GM18873 (cell line): Measurements from ENCODE around the gene YWHAQ.
"Not testable (repeated sequence)": the region's sequence is repeated elsewhere in the genome, so short reads cannot be mapped to it uniquely, and the experiment has no call there.

ENCODE experiments used
- ATAC-seq: cut with Tn5 transposase; IDR thresholded peaks from one replicate; pipeline ENCODE4 v1.9.1; 2021; ENCODE audit warnings: mild to moderate bottlenecking, moderate library complexity, moderate number of reproducible peaks; ENCODE audit not compliant: unreplicated experiment, low FRiP score

The YWHAQ gene

DNA sequence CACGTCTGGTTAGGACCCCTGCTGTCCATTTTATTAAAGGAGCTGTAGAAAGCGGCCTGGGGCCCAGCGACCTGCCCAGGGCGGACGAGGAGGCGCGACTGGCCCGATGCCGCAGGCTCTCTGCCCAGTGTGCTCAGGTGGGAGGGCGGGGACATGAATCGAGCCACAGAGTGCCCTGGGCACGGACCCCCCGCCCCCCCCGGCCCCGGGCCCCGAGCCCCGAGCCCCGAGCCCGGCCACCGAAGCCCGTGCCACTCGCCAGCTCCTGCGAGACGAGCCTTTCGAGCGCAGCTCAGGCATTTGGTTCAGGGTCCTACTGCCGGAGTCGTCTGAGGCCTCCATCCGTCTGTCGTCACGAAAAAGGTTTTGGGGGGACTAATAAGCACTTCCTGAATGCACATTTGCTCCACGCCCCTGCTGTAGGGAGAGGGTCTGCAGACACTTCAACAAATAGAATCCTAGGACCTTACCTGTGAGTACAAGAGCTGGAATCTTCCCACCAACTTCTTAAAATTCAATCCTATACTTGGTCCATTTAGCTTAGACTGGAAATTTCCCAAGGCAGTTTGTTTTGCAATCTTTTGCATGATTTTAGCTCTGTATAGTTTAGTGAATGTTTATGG, 74.6 kb downstream of the YWHAQ start:
- peak; percentile 20 for ATAC-seq

- peak; percentile 83 for ATAC-seq
Measured at GRCh38 chr2:9555297-9556120, 75.3 kb downstream of the YWHAQ start, which contains the start of gene ADAM17. Gene ADAM17, minus strand, starts transcription at chr2:9555830. Its CDS starts 225 bp downstream, at chr2:9555605.

- no peak for ATAC-seq
Measured at GRCh38 chr2:9554921-9555296, 75.9 kb downstream of the YWHAQ start.

- ATAC-seq, result no peak
Measured at GRCh38 chr2:9552219-9553178, 78.3 kb downstream of the YWHAQ start.

DNA sequence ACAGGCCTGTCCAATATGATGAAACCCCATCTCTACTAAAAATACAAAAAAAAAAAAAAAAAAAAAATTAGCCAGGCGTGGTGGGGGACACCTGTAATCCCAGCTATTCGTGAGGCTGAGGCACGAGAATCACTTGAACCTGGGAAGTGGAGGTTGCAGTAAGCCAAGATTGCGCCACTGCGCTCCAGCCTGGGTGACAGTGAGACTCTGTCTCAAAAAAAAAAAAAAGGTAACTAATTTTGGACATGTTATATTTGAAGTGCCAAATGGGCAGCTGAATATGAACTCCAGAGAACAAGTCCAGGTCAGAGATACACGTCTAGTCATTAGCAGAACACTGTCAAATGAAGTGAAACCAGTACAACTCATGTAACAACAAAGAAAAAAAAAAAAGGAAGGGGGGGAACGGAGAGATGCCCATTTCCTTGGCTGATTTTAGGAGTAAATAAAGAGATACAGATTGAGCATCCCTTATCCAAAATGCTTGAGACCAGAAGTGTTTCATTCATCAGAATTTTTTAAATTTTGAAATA, 79.9 kb downstream of the YWHAQ start:
- ATAC-seq, result not testable (repeated sequence)

DNA sequence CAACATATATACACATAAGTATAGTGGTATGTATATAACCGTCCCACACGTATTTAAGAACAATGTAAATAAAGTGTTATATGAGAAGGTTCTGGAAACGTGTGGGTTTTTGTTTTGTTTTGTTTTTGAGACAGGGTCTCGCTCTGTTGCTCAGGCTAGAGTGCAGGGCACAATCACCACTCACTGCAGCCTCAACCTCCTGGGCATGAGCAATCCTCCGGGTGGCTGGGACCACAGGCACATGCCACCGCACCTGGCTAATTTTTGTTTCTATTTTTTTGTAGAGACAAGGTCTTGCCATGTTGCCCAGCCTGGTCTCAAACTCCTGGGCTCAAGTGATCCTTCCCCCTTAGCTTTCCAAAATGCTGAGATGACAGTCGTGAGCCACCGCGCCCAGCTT, 81.4 kb downstream of the YWHAQ start:
- ATAC-seq, result no peak

GRCh38 chr2:9548506-9548905, 82.3 kb downstream of the YWHAQ start:
- ATAC-seq, result peak; percentile 45

GRCh38 chr2:9547262-9547991, 83.4 kb downstream of the YWHAQ start:
- no peak for ATAC-seq

GRCh38 chr2:9545502-9545901, 85.3 kb downstream of the YWHAQ start:
- ATAC-seq, result no peak

- ATAC-seq, result no peak
Measured at GRCh38 chr2:9543557-9543956, 87.2 kb downstream of the YWHAQ start.

DNA sequence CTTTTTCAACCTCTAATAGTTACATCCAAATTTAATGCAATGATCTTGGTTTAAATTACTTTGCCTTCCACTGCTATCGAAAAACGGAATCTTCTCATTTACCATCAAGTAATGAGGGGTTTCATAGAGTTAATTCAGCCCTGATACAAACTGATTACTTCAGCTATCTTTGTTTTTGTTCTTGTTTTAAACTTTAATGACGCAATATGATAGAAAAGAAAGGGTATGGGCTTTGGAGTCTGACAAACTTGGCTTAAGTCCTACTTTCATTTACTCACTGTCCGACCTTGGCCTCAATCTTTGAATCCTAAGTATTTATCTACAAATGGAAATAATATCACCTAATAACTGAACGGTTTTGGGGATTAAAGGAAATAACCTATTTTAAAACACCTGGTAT, 91.3 kb downstream of the YWHAQ start:
- ATAC-seq, result no peak

- ATAC-seq, result no peak
Measured at GRCh38 chr2:9538000-9538507, 92.7 kb downstream of the YWHAQ start.

DNA sequence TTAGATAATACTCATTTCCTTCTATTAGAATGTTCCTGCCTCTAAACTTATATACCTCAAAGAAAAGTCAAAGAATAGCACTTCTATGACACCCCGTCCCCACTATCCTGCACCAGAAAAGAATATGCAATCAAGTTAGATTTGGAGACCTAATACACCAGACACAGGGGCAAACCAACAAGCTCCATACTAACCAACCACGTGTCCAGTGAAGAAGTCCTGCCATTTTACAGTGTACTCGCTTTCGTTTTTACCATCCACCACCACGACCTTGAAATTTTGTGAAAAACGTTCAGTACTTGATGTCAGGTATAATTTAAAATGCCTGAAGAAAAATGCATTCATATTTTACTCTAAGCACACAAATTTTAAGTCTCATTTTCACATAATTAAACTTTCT, 94.3 kb downstream of the YWHAQ start:
- ATAC-seq, result no peak

DNA sequence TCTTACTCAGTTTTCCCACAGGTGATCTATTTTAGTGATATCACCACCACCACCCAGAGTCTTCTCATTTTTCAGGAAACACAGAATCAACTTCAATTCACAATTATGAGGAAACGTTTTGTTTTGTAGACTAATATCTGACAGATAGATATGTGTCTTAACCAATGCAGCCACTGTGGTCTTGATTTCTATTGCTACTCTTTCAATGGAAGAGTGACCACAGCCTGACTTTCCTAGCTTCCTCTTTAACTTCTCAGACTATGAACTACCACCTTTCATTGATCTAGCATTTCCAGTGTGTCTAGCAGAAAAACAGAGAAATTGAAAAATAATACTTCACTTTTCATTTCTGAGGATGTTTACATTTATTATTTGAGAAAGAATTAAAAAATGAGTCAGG, 95.6 kb downstream of the YWHAQ start:
- ATAC-seq, result no peak
